ENCODE measurements around the gene PLOD1.
"Not testable (repeated sequence)": the region's sequence is repeated elsewhere in the genome, so short reads cannot be mapped to it uniquely, and the experiment has no call there.

The PLOD1 gene

GRCh38 chr1:11939794-11940193 lies 5.3 kb downstream of the PLOD1 start:
- not testable (repeated sequence) for DNase-seq

- no peak for DNase-seq
These were observed 5.9 kb downstream of the PLOD1 start for GRCh38 chr1:11940260-11940921.

DNA sequence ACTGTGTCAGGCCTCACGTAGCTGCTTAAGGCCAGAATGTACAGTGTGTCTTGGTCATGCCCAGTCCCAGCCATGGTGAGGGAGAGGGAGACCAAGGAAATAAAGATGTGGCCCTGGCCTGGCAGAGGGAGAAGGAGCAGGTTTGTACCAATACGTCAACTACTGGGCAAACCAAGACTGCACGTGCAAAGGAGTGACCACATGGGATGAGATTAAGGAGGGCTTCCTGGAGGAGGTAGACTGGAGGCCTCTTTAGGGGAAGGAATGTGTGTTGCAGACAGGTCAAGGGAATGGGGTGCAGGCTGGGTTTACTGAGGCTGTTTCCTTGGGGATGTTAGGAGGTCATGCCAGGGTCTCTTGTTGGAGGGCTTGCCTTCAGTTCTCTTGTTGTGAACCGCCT lies 7.8 kb downstream of the PLOD1 start:
- DNase-seq: no peak

DNA sequence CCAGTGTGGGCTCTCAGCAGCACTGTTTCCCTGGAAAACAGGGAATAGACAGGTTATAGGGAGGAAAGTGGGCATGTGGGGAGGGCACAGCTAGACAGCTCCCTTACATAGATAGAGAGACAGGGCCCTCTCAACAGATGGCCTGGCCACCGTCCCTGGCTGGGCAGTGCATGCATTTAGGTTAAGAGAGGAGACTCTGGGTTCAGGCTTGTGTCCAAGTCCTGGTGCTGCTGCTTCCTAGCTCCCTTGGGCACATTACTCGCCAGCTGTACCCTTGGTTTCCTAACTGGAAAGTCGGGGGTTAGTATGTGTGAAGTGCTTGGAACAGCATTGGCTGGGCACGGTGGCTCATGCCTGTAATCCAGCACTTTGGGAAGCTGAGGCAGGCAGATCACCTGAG lies 9.1 kb downstream of the PLOD1 start:
- no peak for DNase-seq

DNA sequence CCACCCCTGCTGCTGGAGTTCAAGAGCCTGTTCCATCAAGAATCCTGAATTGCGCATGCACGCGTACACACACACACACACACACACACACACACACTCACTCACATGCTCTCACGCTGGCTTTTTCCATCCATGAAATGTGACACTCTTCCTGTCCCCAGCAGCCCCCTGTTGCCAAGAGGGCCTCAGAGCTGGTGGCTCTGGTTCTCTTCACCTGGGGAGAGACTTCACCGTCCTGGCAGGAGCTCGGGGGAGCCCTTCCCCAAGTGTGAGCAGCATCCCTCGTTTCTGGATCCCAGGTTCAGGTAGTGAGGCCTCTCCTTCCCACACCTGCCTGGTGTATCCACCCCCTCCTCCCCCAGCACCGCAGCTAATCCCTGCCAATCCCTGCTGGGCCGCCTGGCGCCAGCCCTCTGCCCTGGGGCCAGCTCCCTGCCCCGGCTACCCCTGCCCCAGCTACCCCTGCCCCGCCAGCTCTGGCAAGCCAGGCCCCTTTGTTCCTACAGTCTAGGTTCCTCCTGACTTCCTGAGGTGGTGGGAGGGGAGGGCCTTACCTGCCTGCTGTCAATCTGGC lies 9.9 kb downstream of the PLOD1 start:
- no peak for DNase-seq

DNA sequence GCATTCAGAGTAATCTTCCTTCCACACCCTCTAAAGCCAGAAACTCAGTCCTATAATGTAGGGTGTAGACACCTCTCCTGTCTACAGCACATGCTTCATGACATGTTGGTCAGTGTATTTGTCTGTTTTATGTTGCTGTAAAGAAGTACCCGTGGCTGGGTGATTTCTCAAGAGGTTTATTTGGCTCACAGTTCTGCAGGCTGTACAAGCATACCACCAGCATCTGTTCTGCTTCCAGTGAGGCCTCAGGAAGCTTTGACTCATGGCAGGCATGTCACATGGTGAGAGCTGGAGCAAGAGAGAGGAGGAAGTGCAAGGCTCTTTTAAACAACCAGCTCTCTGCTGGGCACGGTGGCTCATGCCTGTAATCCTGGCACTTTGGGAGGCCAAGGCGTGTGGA lies 12.1 kb downstream of the PLOD1 start:
- no peak for DNase-seq

GRCh38 chr1:11948822-11949458 lies 14.4 kb downstream of the PLOD1 start:
- DNase-seq: peak in 1 of 5 experiments; percentile 22

- no peak for DNase-seq
These were observed 17.4 kb downstream of the PLOD1 start for GRCh38 chr1:11951901-11952300.

GRCh38 chr1:11952455-11953109 lies 18.1 kb downstream of the PLOD1 start:
- DNase-seq: no peak

GRCh38 chr1:11955221-11955620 lies 20.7 kb downstream of the PLOD1 start:
- no peak for DNase-seq

DNA sequence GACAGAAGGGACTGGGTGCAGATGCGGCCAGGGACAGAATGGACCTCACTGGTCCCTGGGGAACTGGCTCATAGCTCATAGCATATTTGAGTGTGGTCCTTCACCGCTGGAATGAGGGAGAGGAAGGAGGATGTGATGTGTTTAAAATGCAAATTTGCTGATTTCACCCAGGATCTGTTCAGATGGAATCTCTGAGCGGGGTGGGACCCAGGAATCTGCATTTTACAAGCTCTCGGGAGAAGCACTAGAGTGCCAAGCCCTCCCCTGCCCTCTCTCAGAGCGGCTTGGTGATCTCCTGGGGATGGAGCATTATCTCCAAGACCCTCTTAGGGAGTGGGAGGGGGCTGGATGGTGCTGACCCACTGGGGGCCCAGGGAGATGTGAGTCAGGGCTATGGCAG lies 22.9 kb downstream of the PLOD1 start:
- no peak for DNase-seq

GRCh38 chr1:11957897-11958296 lies 23.4 kb downstream of the PLOD1 start:
- no peak for DNase-seq

DNA sequence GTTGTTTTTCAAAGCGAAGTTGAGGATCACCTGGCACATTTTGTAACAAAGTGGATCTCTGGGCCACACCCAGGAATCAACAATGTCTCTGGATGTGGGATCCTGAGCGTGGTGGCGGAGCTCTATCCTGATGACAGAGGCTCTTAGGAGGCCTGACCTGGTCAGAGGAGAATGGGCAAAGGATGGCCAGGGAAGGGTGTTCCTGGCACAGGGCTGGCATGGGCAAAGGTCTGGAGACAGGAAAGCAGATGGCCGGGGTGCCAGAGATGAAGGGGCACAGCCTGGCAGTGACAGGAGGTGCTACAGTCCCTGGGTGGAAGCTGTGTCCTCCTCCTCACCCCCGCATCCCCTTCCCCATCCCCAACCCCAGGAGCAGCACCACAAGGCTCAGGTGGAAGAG lies 25.8 kb downstream of the PLOD1 start:
- DNase-seq: no peak

DNA sequence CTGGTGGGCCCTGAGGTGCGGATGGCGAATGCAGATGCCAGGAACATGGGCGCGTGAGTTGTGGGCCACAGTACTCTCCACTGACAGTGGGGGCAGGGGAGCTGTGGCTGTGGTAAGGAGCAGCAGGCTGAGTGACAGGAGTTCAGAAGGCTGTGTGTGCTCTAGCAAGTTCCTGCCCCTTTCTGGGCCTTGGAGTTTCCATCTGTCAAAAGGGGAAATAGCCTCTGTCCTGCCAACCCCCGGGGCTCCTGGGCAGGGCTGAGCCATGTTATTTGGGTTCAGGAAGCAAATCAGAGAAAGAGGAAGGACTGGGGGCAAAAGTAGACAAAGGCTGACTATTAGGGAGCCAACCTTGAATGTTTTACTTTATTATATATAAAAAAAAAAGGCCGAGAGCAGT lies 26.2 kb downstream of the PLOD1 start:
- no peak for DNase-seq

DNA sequence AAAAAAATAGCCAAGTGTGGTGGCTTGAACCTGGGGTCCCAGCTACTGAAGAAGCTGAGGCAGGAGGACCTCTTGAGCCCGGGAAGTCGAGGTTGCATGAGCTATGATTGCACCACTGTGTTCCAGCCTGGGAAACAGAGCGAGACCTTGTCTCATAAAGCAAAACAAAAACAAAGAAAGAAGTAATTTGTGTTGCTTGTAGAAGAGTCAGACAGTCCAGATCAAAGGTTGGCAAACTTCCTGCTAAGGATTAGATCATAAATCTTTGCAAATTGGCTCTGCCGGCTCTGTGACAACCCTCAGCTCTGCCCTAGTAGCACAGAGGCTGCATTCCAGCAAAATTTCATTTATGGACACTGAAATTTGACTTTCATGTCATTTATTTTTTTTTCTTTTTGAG lies 26.7 kb downstream of the PLOD1 start:
- no peak for DNase-seq

- no peak for DNase-seq
These were observed 29.1 kb downstream of the PLOD1 start for GRCh38 chr1:11963622-11964021.

DNA sequence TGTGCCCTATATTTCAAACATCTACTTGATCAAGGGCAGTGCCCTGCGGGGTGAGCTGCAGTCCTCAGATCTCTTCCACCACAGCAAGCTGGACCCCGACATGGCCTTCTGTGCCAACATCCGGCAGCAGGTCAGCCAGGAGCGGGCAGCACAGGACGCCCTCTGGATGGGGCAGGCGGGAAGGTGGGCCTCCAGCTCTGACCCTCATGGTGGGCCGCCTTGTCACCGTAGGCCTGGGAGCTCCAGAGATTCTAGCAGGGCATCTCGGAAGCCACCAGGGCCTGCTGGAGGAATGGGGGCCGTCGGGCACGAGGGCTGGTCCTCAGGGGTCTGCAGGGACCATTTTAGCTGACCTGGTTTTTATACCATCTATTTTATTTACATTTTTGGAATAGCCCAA lies 30.1 kb downstream of the PLOD1 start:
- DNase-seq: no peak

GRCh38 chr1:11967028-11967547 lies 32.6 kb downstream of the PLOD1 start:
- DNase-seq: peak in 1 of 5 experiments; percentile 34

DNA sequence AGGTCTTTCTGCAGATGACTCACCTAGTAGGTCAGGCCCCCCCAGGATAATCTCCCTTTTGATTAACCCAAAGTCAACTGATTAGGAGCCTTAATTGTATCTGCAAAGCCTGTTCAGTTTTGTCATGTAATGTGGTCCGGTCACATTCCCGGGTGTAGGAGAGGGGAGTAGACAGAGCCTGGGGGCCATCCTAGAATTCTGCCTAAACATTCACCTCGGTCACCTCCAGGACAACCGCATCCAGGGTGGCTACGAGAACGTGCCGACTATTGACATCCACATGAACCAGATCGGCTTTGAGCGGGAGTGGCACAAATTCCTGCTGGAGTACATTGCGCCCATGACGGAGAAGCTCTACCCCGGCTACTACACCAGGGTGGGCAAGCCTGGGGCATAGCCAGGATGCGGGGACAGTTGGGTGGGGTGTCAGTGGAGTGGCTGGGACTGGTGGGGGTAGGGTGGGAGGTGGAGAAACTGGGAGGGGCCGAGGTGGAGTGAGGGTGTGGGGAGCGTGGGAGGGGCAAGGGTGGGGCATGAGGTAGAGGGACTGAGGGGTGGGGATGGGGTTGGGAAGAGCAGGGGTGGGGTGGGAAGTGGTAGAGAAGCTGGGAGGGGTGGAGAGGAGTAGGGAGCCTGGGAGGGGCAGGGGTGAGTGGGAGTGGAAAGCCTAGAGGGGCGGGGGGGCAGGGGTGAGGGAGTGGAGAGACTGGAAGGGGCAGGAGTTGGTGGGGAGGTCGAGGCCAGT lies 36.1 kb downstream of the PLOD1 start:
- DNase-seq: no peak

DNA sequence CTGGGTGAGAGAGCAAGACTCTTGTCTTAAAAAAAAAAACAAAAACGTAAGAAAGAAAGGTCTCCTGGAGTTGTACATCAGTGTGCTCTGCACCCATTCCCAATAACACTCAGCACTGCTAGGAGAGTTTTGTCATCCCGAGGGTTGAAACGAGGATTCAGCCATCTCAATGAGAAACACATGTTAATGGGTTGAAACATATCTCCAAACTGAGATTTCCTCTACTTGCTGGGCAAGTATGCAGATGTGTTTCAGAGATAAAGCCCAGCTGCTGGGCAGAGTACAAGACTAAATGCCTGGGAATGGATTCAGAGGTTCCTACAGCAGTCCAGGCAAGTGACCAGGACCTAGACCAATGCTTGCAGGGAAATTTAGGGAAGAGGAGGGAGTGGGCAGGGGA lies 43.1 kb downstream of the PLOD1 start:
- DNase-seq: no peak

DNA sequence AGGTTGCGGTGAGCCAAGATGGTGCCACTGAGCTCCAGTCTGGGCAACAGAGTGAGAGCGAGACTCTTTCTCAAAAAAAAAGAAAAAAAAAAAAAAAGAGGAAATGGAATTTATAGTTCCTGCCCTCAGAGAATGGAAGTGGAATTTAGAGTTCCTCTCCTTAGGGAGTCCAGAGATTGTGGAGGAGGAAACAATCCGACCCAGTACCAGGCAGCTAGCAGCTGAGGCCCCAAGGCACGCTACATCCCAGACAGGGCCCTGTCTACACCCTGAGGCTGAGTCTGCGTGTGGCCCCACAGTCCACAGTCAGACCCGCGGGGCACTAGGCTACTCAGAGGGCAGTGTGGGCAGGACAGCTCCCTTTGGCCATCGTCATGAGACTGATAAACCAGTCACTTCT lies 43.8 kb downstream of the PLOD1 start:
- DNase-seq: no peak

DNA sequence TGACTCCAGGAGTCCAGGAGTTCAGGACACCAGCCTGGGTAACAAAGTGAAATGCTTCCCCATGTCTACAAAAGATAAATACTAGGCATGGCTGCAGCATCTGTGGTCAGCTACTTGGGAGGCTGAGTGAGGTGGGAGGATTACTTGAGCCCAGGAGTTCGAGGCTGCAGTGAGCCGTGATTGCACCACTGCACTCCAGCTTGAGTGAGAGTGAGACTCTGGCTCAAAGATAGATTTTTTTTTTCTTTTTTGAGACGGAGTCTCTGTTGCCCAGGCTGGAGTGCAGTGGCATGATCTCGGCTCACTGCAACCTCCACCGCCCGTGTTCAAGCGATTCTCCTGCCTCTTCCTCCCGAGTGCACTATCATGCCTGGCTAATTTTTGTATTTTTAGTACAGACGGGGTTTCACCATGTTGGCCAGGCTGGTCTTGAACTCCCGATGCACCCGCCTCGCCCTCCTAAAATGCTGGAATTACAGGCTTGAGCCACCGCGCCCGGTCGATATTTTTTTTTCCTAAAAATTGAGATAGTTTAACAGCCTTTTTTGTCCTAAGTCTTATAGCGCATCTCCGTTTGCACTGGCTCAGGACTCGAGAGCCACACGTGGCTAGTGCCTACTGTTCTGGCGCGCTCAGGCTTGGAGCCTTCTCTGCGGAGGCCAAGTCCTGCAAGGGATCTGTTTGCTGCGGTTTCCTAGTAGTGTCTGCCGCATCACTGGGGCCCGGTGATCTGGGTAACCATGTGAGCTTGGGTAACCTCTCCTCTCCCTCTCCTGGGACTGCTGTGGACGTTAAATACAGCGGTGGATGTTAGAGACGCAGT lies 44.7 kb downstream of the PLOD1 start:
- DNase-seq: no peak

Data from T-helper 2 cell (primary cell).